GM19372 (cell line): ENCODE measurements around the gene MOB2.
"Not testable (repeated sequence)": the region's sequence is repeated elsewhere in the genome, so short reads cannot be mapped to it uniquely, and the experiment has no call there.

Experiments
- ATAC-seq: cut with Tn5 transposase; IDR thresholded peaks from one replicate; pipeline ENCODE4 v1.9.1; 2021; ENCODE audit warnings: mild to moderate bottlenecking, low read depth, moderate library complexity; ENCODE audit not compliant: unreplicated experiment

MOB2 gene

GRCh38 chr11:1425006-1425405 lies 61.6 kb downstream of the MOB2 start:
- no peak for ATAC-seq

- ATAC-seq: not testable (repeated sequence)
These were observed 63.2 kb downstream of the MOB2 start for GRCh38 chr11:1423406-1423805.

- no peak for ATAC-seq
These were observed 63.6 kb downstream of the MOB2 start for GRCh38 chr11:1422981-1423380.

- ATAC-seq: no peak
These were observed 64.1 kb downstream of the MOB2 start for GRCh38 chr11:1422481-1422880.

- no peak for ATAC-seq
These were observed 65.3 kb downstream of the MOB2 start for GRCh38 chr11:1421291-1421690.

- ATAC-seq: no peak
These were observed 66.8 kb downstream of the MOB2 start for GRCh38 chr11:1419811-1420210.
